DLD1 (cell line): Measurements from ENCODE around the gene SEMA3C.

Experiments used
- in situ Hi-C: cut with HindIII; loops from 2 replicates; pipeline ENCODE4 v1.10.0; 2017; ENCODE audit warnings: low sequenced_read_pairs

Gene SEMA3C

DNA sequence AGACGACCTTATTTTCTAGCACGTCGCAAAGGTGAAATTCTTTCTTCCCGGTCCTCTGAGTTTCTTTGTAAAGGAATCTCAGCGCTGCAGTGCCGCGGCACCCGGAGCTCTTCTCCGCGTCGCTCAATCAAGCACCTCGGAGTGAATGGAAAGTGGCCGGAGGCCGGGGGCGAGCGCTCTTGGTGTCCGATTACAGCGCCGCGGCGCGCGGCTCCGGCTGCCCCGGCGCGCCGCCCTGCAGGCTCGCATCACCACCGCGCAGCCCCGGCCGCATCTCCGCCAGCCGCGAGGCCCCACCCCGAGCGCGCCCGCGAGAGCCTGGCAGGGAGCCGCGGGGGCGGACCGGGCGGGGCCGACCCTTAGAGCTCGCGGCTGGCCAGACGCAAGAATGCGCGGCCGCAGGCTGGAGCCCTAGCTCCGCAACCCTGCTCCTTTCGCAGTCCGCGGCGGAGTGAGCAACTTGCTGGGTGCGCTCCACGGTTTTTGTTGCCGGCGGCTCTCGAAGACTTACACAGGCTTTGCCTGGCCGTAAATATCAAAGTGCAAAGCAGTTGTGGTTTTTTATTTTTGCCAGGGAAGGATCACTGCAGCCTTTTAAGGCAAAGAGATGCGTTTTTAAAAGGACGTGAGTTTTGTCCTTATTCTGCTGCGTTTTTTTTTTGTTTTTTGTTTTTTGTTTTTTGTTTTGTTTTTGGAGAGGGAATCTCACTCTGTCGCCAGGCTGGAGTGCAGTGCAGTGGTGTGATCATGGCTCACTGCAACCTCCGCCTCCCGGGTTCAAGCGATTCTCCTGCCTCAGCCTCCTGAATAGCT is at the start of gene SEMA3C:
SEMA3C (minus strand) TSS at position 143 of the 813 bp plus-strand sequence. CDS start 2,270 bp downstream, outside the sequence.
- in situ Hi-C loops, result no loop called here

- in situ Hi-C loops, result no loop called here
Observed at GRCh38 chr7:80968606-80969005, 49.8 kb upstream of the SEMA3C start.

DNA sequence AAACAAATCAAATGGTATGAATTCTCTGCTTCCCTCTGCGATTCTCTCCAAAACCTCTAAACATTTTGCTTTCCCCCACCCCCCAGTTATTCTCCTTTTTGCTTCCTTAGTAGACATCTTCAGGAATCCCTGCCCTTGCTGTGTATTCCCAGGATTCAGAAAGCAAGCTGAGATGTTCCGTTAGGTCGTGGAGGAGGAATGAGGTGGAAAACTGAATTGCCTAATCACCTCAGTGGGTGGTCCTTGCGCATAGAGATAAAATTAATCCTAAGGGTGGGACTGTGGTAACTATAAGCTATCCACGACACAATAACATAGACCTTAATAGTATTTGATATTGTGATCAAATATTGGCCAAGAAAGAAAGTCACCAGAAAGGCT is 49.1 kb upstream of the SEMA3C start:
- in situ Hi-C loops, result no loop called here

- in situ Hi-C loops, result no loop called here
Observed at GRCh38 chr7:80967071-80967916, 48.4 kb upstream of the SEMA3C start.

DNA sequence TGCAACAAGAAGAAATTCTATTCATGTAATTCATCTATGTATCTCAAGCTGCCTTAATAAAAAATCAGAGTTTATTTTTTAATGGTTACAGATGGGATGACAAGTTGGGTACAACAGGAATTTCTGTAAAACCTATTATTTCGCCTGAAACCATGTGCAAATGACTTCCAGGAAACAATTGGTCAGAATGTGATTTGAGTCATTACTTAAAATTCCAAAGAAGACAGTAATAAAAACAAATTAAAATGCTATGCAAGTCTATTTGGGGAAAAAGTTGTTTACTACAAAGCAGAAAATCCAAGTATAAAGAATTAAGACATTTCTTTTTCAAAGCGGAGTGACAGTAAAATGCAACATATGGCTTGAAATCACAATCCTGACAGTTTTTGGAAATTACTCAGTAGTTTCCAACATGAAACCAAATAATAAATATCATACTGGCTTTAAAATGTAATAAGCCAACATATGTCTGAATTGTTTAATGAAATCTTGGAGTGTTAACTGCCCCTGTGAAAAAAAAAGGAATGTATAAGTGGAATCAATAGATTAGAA is 41.5 kb upstream of the SEMA3C start:
- in situ Hi-C loops, result no loop called here

DNA sequence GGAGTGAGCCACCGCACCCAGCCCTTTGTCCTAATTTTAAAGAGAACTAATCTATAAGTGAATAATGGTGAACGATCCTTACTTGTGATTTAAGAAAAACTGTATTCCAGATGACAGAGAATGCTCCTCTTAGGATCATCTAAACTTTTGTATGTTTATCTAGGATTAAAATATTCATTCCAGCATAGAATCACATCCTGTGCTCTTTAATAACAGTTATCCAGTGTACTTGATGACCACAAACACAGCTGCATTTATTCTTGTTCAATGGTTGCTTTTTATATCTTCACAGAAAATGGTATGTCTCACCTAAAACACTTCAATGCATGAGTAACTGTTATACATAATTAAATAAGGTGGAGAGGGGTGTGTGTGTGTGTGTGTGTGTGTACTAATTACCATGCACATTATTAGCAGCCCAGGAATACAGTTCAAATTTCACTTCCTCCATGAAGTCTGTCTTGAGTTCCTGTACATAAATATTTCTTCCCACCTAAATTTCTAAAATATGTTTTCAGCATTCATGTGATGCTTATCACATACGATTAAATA is 38.5 kb upstream of the SEMA3C start:
- in situ Hi-C loops, result no loop called here

- in situ Hi-C loops, result no loop called here
Observed at GRCh38 chr7:80954191-80954590, 35.3 kb upstream of the SEMA3C start.

DNA sequence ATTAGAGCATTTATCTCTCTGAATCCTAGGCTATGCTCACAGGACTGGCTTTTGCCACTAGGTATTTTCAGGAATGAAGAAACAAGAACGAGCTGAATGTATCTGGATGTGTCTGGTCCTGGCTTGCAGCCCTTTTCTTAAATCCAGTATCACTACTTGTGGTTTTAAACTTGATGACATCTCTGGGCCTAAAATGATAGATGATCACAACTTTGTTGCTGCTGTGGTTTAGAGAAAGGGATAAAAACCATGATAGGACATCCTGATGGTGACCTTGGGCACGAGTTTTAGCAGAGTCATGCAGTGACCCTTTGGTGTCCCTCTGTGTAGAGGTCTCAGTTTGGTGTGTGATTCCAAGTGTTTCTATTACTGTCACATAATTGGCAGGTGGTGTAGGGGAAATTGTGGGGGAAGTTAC is 31.7 kb upstream of the SEMA3C start:
- in situ Hi-C loops, result no loop called here

DNA sequence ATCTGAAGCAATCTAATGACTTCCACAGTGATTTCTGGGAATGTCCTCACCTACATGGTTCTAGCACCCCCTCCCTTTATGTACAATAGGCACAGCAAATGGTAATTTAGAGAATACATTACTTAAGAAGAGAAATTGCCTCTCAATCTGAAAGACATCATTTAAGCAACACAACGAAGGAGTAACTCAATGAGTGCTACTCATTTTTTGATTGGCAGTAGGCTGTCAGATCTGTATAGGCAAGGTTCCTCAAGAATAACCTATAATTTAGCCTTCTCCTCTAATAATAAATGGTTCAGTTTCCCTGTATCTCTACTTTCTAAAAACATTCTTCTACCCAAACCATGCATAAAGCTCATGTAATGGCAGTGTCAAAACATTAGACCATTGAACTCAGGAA is 30.6 kb upstream of the SEMA3C start:
- in situ Hi-C loops, result no loop called here

- in situ Hi-C loops, result no loop called here
Observed at GRCh38 chr7:80946858-80947257, 28.0 kb upstream of the SEMA3C start.

DNA sequence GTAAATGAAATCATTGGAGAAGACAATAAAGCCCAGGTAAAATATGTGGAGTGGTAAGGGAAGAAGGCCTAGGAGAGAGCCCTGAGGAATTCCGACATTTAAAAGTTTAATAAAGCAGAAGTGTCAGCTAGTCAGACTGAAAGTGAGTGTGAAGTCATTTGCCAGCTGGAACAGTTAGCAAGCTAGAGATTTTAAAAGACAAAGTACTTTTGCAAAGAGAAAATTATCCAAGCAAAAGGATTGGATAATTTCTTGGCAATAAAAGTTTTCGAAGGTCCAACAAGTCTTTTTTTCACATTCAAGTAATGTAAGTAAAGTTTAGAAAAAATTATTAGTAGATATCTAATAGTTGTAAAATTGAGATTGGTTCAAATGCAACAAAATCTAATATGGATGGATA is 27.1 kb upstream of the SEMA3C start:
- in situ Hi-C loops, result no loop called here

- in situ Hi-C loops, result no loop called here
Observed at GRCh38 chr7:80943342-80943741, 24.5 kb upstream of the SEMA3C start.

DNA sequence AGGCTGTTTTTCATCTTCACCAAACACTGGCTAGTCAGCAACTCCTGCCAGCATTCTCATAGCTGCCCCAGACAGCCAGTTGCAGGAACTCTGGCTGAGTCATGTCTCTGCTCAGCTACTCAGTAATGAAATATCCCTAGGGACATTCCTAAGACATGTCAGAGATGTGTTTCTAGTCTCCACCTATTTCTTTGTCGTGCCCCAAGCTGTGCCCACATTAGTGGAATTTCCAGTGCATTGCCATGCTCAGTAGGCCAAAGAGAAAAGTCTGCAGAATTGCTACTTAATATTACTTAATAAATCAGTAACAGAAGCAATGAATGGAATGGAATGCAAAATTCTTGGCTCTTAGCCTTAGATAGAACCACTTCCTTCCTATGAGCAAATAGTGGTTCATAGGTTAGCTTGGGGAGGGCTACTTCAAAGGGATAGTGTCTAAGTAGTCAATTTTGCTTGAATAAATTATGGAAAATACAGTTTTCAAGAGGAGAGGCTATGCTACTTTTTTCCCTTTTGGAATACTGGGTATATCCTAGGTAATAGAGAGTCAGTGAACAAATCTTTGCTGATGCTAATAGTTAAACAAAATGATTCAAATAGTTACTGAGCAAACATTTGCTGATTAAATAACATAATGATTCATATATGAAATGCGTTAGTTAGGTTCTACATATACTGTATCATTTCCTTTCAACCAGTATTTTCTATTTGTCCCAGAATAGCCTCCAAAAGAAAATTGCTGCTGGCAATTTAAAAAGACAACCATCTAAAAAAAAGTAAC is 23.6 kb upstream of the SEMA3C start:
- in situ Hi-C loops, result no loop called here

DNA sequence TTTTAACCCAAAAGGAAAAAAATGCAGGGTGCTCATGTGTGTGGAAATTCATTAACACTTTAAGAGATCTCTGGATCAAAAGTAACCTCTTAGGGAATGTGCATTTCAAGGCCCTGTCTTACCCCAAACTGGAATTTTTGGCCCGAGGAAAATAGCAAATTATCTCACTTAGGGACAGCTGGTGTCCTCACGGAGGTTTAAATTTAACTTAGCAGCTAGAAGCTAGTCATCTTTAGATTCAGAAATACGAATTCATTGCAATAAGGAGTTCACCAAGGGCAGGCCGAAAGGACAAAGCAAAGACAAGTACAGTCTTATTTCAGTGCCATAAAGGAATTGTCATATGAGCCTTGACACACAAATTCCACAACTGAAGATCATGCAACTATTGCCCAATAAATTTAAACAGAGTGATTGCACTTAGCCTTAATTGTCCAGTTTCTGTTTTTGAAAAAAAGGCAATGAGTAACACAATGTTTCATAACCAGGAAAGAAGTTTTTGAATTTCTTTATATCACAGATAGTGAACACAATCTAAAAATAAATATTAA is 22.4 kb upstream of the SEMA3C start:
- in situ Hi-C loops, result no loop called here

DNA sequence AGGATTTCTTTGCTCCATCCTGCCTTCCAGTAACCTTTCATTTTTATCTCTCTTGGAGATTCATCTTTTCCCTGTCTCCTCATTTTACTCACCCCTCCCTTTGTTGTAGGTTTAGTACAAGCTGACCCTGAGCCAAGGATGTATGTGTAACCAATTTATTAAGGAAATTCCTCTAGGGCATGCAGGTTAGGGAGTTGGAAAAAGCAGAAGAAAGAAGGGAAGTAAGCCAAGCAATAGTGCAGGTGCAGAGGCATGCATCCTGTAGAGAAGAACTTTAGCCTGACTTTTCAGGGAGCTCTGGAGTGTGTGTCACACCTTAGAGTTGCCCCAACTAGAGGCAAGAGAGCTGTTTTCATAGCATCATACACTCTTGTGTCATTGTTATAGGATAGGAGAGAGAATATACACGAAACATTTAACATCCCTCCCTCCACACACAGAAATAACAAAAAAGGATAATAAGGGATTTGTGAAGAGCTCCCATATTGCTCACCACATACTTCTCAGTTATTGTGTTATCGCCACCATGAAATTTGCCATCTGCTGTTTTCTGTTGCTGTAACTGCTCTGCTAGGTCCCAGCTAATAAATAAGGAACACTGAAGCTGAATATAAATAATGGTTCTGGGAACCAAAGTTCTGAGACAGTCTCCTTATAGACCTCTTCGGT is 21.8 kb upstream of the SEMA3C start:
- in situ Hi-C loops, result no loop called here

GRCh38 chr7:80937336-80937735 is 18.5 kb upstream of the SEMA3C start:
- in situ Hi-C loops, result no loop called here

DNA sequence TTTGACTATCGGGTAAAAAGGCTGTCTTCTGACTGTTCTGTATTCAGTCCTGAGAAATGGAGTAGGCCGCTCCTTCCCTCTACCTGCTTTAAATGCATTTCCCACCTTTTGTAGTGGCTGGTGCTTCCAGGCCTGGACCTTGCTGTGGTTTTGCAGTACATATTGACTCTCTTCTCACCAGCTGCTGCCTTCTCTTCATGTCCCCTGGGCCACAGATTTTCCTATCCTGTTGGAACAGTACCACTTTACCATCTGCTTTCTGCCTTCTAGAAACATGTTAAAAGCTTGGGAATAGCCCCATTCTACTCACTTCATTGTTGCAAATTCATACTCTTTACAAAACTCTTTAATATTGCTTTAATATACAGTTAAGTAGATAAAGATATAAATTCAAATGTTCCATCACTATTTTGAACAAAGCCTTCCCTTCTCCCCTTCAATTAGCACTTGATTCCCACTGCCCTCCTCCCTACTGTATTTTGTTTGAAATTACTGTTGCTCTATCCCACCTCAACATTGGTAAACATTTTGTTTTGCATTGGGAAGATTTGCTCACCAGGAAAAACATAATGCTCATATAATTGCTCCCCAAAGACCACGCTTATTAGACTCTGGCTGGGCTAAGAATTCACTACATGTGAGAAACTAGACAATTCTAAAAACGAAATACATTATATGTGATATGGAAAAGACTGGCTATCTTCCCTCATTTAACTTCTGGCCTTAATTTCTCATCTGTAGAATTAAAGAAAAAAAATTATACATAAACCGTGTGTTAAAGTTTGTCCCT is 17.3 kb upstream of the SEMA3C start:
- in situ Hi-C loops, result no loop called here

GRCh38 chr7:80934321-80934720 is 15.5 kb upstream of the SEMA3C start:
- in situ Hi-C loops, result no loop called here

GRCh38 chr7:80932536-80932935 is 13.7 kb upstream of the SEMA3C start:
- in situ Hi-C loops, result no loop called here
